ENCODE data around the gene ZNF485. TPM values are rescaled to one million over a fixed set of nuclear protein-coding genes. Genes with fewer than 3 reads are reported as not detected.
"Not testable (repeated sequence)": the region's sequence is repeated elsewhere in the genome, so short reads cannot be mapped to it uniquely, and the experiment has no call there.

The ZNF485 gene
- total and polyA plus RNA-seq, 12 donors = 1.1 to 5.3 (median 3.0) TPM

DNA sequence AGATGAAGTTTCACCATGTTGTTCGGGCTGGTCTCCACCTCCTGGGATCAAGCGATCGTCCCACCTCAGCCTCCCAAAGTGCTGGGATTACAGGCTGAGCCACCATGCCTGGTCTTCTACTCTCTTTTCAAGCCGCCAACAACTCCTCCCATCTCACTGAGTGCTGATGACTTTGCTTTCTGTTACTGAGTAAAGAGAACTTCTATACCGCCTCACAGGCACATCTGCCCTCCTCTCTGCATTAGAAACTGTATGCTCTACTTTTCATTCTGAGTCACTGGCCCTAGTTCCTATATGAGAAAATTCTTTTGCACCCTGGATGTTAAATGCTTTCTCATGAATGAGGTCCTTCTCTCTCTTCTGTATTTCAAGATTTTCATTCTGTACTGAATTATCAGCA, 29.7 kb upstream of the ZNF485 start:
- no peak overlapping the region for H3K4me3 ChIP-seq
- TF ChIP-seq POLR2A (IDR thresholded peaks at IDR 0.05) = no peak
- peaks cover 0 to 6% of the 10 kb centered on the region in 2 donors for H3K4me1 ChIP-seq (replicated peaks in 1 of 2)
- DNase-seq = no peak
- H3K27me3 ChIP-seq = no peaks in the 10 kb centered on the region
- no peaks in the 10 kb centered on the region for H3K9me3 ChIP-seq (replicated peaks in 1 of 3)
- no peaks in the 10 kb centered on the region for H3K36me3 ChIP-seq (replicated peaks in 1 of 2)
- H3K27ac ChIP-seq = no peak overlapping the region
- intact Hi-C loops (cut with DNase I) = no loop called here
- 87 to 96% (median 93%) methylated on average over 4 to 5 of the region's 5 CpGs for WGBS, 4 donors

DNA sequence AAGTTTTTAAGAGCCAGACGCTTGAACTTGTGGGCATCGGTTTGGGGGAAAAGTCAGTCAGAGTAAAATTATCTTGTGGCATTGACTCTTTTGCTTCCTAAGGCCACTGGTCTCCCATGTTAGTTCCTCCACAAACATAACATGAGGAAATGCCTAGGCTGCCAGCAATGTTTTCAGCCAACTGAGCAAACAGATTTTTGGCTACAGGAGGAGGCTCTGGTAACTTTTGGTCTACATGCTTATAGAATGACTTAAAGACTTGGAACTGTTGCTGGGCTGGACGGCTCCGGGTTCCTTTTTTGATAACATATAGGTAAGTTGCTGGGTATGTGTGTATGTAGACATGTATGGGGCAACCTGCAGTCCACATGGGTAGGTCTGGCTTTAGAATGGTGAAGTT, 22.2 kb upstream of the ZNF485 start:
- TF ChIP-seq, protein P1, sequence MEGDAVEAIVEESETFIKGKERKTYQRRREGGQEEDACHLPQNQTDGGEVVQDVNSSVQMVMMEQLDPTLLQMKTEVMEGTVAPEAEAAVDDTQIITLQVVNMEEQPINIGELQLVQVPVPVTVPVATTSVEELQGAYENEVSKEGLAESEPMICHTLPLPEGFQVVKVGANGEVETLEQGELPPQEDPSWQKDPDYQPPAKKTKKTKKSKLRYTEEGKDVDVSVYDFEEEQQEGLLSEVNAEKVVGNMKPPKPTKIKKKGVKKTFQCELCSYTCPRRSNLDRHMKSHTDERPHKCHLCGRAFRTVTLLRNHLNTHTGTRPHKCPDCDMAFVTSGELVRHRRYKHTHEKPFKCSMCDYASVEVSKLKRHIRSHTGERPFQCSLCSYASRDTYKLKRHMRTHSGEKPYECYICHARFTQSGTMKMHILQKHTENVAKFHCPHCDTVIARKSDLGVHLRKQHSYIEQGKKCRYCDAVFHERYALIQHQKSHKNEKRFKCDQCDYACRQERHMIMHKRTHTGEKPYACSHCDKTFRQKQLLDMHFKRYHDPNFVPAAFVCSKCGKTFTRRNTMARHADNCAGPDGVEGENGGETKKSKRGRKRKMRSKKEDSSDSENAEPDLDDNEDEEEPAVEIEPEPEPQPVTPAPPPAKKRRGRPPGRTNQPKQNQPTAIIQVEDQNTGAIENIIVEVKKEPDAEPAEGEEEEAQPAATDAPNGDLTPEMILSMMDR (IDR thresholded peaks at IDR 0.05) = no peak
- TF ChIP-seq POLR2A (IDR thresholded peaks at IDR 0.05) = no peak
- Histone ChIP-seq H3K36me3 (replicated peaks in 1 of 2) (no peaks in the 10 kb centered on the region), H3K27me3 (no peaks in the 10 kb centered on the region), H3K9me3 (replicated peaks in 1 of 3) (no peaks in the 10 kb centered on the region), H3K4me3 (no peak overlapping the region), H3K27ac (no peak overlapping the region), H3K4me1 (replicated peaks in 1 of 2) (no peaks in the 10 kb centered on the region)
- intact Hi-C loops (cut with DNase I) = no loop called here
- no peak for DNase-seq
- 69 to 95% (median 86%) methylated on average over 4 of the region's 4 CpGs for WGBS, 4 donors

DNA sequence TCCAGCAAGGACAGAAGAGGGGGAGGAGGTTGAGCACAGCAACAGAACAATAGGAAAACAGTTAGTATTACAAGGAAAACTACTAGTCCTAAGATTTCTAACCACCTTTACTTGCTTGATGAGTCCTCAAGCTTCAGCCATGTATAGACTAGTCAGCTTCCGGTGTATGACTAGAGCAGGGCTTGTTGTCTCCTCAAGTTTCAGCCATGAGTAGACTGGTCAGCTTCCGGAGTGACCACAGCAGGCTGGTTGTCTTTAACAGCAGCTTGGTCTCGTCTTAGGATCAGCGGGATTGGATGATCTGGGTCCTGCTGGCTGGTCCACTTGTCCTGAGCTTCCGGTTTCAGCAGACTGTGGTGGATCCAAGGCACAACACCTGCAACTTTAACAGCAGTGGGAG, 21.2 kb upstream of the ZNF485 start:
- no peak for TF ChIP-seq POLR2A (IDR thresholded peaks at IDR 0.05)
- TF ChIP-seq, protein P1 (IDR thresholded peaks at IDR 0.05) = no peak
- intact Hi-C loops (cut with DNase I) = no loop called here
- no peaks in the 10 kb centered on the region for H3K9me3 ChIP-seq (replicated peaks in 1 of 3)
- no peak overlapping the region for H3K4me3 ChIP-seq
- H3K27me3 ChIP-seq = no peaks in the 10 kb centered on the region
- no peak for DNase-seq
- no peaks in the 10 kb centered on the region for H3K36me3 ChIP-seq (replicated peaks in 1 of 2)
- no peaks in the 10 kb centered on the region for H3K4me1 ChIP-seq (replicated peaks in 1 of 2)
- 76 to 95% (median 88%) methylated on average over 3 to 5 of the region's 5 CpGs for WGBS, 4 donors
- H3K27ac ChIP-seq = no peak overlapping the region

DNA sequence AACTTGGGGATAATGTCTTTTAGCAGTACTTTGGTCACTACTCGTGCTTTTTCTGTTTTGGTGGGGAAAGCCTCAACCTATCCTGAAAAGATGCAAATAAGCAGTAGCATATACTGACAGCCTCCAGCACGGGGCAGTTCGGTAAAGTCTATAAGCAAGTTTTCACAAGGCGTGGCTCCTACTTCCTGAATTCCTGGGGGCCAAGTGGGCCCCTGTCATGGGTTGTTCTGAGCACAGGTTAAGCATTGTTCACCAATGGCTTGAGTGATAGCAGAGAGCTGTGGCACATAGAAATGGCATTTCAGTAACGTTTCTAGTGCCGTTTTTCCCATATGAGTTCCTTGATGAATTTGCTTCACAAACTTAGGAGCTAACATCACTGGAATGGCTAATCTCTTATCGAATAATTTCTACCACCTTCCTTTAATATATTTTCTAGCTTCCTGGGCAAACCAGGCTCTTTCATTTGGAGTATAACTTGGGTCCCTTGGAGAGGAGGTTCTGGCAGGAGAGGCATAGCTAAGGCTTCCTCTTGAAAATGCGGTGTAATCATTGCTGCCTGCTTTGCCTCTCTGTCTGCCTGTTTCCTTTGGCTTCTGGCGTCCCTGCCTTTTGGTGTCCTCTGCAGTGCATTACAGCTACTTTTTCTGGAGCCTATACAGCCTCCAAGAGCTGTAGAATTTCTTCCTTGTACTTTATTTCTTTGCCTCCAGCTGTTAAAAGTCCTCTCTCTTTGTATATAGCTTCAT, 20.1 kb upstream of the ZNF485 start:
- H3K4me3 ChIP-seq = no peak overlapping the region

DNA sequence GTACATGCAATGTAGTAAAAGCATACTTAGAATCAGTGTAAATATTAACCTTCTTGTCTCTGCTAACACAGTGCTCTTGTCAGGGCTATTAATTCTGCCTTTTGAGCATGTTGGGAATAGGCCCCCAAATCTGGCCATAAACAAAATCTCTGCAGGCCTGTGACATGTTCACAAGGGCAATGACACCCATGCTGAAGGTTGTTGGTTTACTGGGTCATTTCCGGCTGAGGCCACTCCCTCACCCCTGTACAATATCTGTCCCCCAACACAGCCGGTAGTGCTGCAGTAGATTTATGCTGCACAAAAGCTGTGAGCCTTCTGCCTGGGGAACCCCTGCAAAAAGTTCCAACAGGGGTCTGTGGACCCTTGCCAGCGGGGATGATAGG, 19.5 kb upstream of the ZNF485 start:
- H3K27ac ChIP-seq; H3K9me3 ChIP-seq (replicated peaks in 1 of 3); H3K4me3 ChIP-seq; H3K27me3 ChIP-seq; H3K4me1 ChIP-seq (replicated peaks in 1 of 2); intact Hi-C loops (cut with DNase I); DNase-seq; H3K36me3 ChIP-seq (replicated peaks in 1 of 2): not testable (repeated sequence)
- 52 to 88% (median 69%) methylated on average over 3 of the region's 3 CpGs for WGBS, 4 donors

More for the DNA sequence above, 20.1 kb upstream of the ZNF485 start:
- Histone ChIP-seq H3K4me1 (replicated peaks in 1 of 2) (no peaks in the 10 kb centered on the region), H3K9me3 (replicated peaks in 1 of 3) (no peaks in the 10 kb centered on the region), H3K27ac (no peak overlapping the region), H3K36me3 (replicated peaks in 1 of 2) (no peaks in the 10 kb centered on the region), H3K27me3 (no peaks in the 10 kb centered on the region)
- intact Hi-C loops (cut with DNase I) = no loop called here
- DNase-seq = no peak
- no peak for TF ChIP-seq POLR2A (IDR thresholded peaks at IDR 0.05)
- TF ChIP-seq, protein P1 (IDR thresholded peaks at IDR 0.05) = no peak
- WGBS, 4 donors = 61 to 83% (median 71%) methylated on average over 7 to 9 of the region's 9 CpGs
